HepG2 (cell line): ENCODE results near the gene IL1RL2. TPM values are rescaled to one million over a fixed set of nuclear protein-coding genes. Genes with fewer than 3 reads are reported as not detected.
A peak's percentile ranks its signal among the peaks of the same experiment; 100 is the strongest.

Experiments used
- ATF2 ChIP-seq: sonication (generic); formaldehyde crosslinking; IDR thresholded peaks from 2 replicates; pipeline ENCODE4 v1.4.0; 2020; ENCODE audit warnings: missing genetic modification reagents
- CREB1 ChIP-seq, 2 experiments: fragments of 450-650 bp in 1 of 2; IDR thresholded peaks; 2 replicates each; pipeline ENCODE4 v1.6.1; 2016 to 2017; ENCODE audit warnings: control low read depth in 1 of 2, mild to moderate bottlenecking in 1 of 2, missing compliant biosample characterization in 1 of 2, missing genetic modification characterization in 1 of 2
- ELF3 ChIP-seq: IDR thresholded peaks from 2 replicates; pipeline ENCODE4 v1.6.1; 2016; ENCODE audit warnings: missing genetic modification reagents, missing compliant biosample characterization
- FOXO4 ChIP-seq: sonication (generic); formaldehyde crosslinking; conservative IDR thresholded peaks from 2 replicates; pipeline ENCODE4 v1.8.1; 2023; ENCODE audit warnings: missing genetic modification reagents
- KDM3A ChIP-seq: IDR thresholded peaks from 2 replicates; pipeline ENCODE4 v1.6.1; 2018; ENCODE audit warnings: low read depth, missing compliant biosample characterization
- LCORL ChIP-seq, 2 experiments: fragments of 450-650 bp in 1 of 2; sonication (generic) in 1 of 2; formaldehyde crosslinking in 1 of 2; IDR thresholded peaks; 2 replicates each; pipeline versions ENCODE4 v1.5.0 to v1.6.1; 2017 to 2020; ENCODE audit warnings: antibody characterized with exemption in 1 of 2, missing genetic modification reagents in 1 of 2
- MED1 ChIP-seq: sonication (generic); formaldehyde crosslinking; IDR thresholded peaks from 2 replicates; pipeline ENCODE4 v1.4.0; 2020; ENCODE audit warnings: missing genetic modification reagents
- PAXIP1 ChIP-seq: sonication (generic); formaldehyde crosslinking; conservative IDR thresholded peaks from 2 replicates; pipeline ENCODE4 v1.4.0; 2020; ENCODE audit warnings: mild to moderate bottlenecking, missing genetic modification reagents, moderate library complexity
- PHF21A ChIP-seq: sonication (generic); formaldehyde crosslinking; IDR thresholded peaks from 2 replicates; pipeline ENCODE4 v1.5.0; 2020; ENCODE audit warnings: mild to moderate bottlenecking, missing genetic modification reagents
- THRA ChIP-seq: sonication (generic); formaldehyde crosslinking; IDR thresholded peaks from 2 replicates; pipeline ENCODE4 v1.4.0; 2020; ENCODE audit warnings: missing genetic modification reagents, borderline replicate concordance
- TOE1 ChIP-seq: sonication (generic); formaldehyde crosslinking; IDR thresholded peaks from 2 replicates; pipeline ENCODE4 v1.4.0; 2020; ENCODE audit warnings: mild to moderate bottlenecking, missing genetic modification reagents
- ZNF646 ChIP-seq: sonication (generic); formaldehyde crosslinking; IDR thresholded peaks from 2 replicates; pipeline ENCODE4 v1.9.0; 2021; ENCODE audit warnings: mild to moderate bottlenecking, missing genetic modification reagents
- ZNF652 ChIP-seq: IDR thresholded peaks from 2 replicates; pipeline ENCODE4 v1.6.1; 2016; ENCODE audit warnings: low read depth, borderline replicate concordance
- polyA plus RNA-seq, 8 experiments: library from polyadenylated mRNA; depleted of rRNA in 3 of 8; stranded (reverse) in 7 of 8; unstranded in 1 of 8; fragments of >200 nt; fragmentation: Illumina TruSeq in 4 of 8; extraction: Trizol in 4 of 8; gene quantifications; 2 replicates each; pipeline versions ENCODE4 v1.2.1 to v1.2.3, GENCODE V29; 2011 to 2016; ENCODE audit warnings: low read depth in 4 of 8, missing spikeins in 1 of 8, mixed read lengths in 1 of 8; ENCODE audit not compliant: insufficient read depth in 1 of 8
- total RNA-seq, 5 experiments: library from RNA; depleted of rRNA; stranded (reverse); fragments of >200 nt; fragmentation: Illumina TruSeq; extraction: Trizol; gene quantifications; 2 replicates each; pipeline ENCODE4 v1.2.3, GENCODE V29; 2016; ENCODE audit warnings: low read depth in 1 of 5

IL1RL2 gene
- total and polyA plus RNA-seq, 2 of the 13 experiments (the other 11 are each of a cell fraction or from before 2014, with no cell fraction given): 0.03 TPM; not detected in 1

GRCh38 chr2:102166189-102166845 lies 20.5 kb upstream of the IL1RL2 start (continued):
- peak; percentile 9; the same call in 1 of the 2 replicates for TF ChIP-seq ZNF652 (CRISPR knock-in tag)
- no peak for TF ChIP-seq FOXO4 (CRISPR knock-in tag)
- 0 out of 2 replicates have a peak, but pooled peaks have one; percentile 30 for TF ChIP-seq ATF2
- 0 out of 2 replicates have a peak, but pooled peaks have one; percentile 11 for TF ChIP-seq THRA
- peak; percentile 87 for TF ChIP-seq MED1 (CRISPR knock-in tag)
- TF ChIP-seq KDM3A (CRISPR knock-in tag): peak; percentile 18; the same call in 1 of the 2 replicates
- peak; percentile 58 for TF ChIP-seq ELF3
- peak; percentile 50; the same call in 1 of the 2 replicates for TF ChIP-seq PAXIP1 (CRISPR knock-in tag)
- TF ChIP-seq TOE1 (CRISPR knock-in tag): no peak
- TF ChIP-seq ZNF646 (CRISPR knock-in tag): peak; percentile 49; the same call in 1 of the 2 replicates
- no peak for TF ChIP-seq LCORL (IDR thresholded peaks at IDR 0.05)
- peak; percentile 8; the same call in 1 of the 2 replicates for TF ChIP-seq LCORL (CRISPR knock-in tag; IDR thresholded peaks at IDR 0.05)
- TF ChIP-seq CREB1 (IDR thresholded peaks at IDR 0.05): no peak
- TF ChIP-seq CREB1 (CRISPR knock-in tag; IDR thresholded peaks at IDR 0.05): 0 out of 2 replicates have a peak, but pooled peaks have one; percentile 52
- peak; percentile 55 for TF ChIP-seq PHF21A (CRISPR knock-in tag)
